ENCODE data around the gene ALG2. TPM values are rescaled to one million over a fixed set of nuclear protein-coding genes. Genes with fewer than 3 reads are reported as not detected.
A peak's percentile ranks its signal among the peaks of the same experiment; 100 is the strongest.

ALG2 gene
- total RNA-seq, 1 donor, result 51.8 TPM

GRCh38 chr9:99266255-99267023 lies 44.7 kb upstream of the ALG2 start:
- H3K4me1 ChIP-seq (ENCODE audit: insufficient read depth, low read length), result peaks cover 13% of the 10 kb centered on the region
- no peak overlapping the region for H3K27ac ChIP-seq (ENCODE audit: low read depth, low read length)
- no peaks in the 10 kb centered on the region for H3K36me3 ChIP-seq (ENCODE audit: insufficient read depth, low read length)
- no peaks in the 10 kb centered on the region for H3K79me2 ChIP-seq (ENCODE audit: insufficient read depth, low read length)
- no peaks in the 10 kb centered on the region for H3K9me3 ChIP-seq (ENCODE audit: low read depth, low read length)
- no peak for DNase-seq (ENCODE audit: insufficient read length, low spot score, missing footprints)
- H2AFZ ChIP-seq (ENCODE audit: low read length), result no peak overlapping the region
- H3K4me2 ChIP-seq (ENCODE audit: insufficient read depth, low read length), result peak overlapping the region; percentile 68
- peak overlapping the region; percentile 21 for H3K4me3 ChIP-seq (ENCODE audit: insufficient read depth, low read length)
- TF ChIP-seq, protein P1, sequence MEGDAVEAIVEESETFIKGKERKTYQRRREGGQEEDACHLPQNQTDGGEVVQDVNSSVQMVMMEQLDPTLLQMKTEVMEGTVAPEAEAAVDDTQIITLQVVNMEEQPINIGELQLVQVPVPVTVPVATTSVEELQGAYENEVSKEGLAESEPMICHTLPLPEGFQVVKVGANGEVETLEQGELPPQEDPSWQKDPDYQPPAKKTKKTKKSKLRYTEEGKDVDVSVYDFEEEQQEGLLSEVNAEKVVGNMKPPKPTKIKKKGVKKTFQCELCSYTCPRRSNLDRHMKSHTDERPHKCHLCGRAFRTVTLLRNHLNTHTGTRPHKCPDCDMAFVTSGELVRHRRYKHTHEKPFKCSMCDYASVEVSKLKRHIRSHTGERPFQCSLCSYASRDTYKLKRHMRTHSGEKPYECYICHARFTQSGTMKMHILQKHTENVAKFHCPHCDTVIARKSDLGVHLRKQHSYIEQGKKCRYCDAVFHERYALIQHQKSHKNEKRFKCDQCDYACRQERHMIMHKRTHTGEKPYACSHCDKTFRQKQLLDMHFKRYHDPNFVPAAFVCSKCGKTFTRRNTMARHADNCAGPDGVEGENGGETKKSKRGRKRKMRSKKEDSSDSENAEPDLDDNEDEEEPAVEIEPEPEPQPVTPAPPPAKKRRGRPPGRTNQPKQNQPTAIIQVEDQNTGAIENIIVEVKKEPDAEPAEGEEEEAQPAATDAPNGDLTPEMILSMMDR (IDR thresholded peaks at IDR 0.05; ENCODE audit: extremely low read depth, low read depth, low read length), result peak; percentile 93
- H4K20me1 ChIP-seq (ENCODE audit: insufficient read depth, low read length), result no peaks in the 10 kb centered on the region
- H3K27me3 ChIP-seq (ENCODE audit: insufficient read depth, low read length), result no peaks in the 10 kb centered on the region

GRCh38 chr9:99265691-99266090 lies 43.9 kb upstream of the ALG2 start:
- peaks cover 13% of the 10 kb centered on the region for H3K4me1 ChIP-seq (ENCODE audit: insufficient read depth, low read length)
- no peak overlapping the region for H3K4me2 ChIP-seq (ENCODE audit: insufficient read depth, low read length)
- H3K27me3 ChIP-seq (ENCODE audit: insufficient read depth, low read length), result no peaks in the 10 kb centered on the region
- DNase-seq (ENCODE audit: insufficient read length, low spot score, missing footprints), result no peak
- H3K27ac ChIP-seq (ENCODE audit: low read depth, low read length), result no peak overlapping the region
- no peaks in the 10 kb centered on the region for H4K20me1 ChIP-seq (ENCODE audit: insufficient read depth, low read length)
- H3K79me2 ChIP-seq (ENCODE audit: insufficient read depth, low read length), result no peaks in the 10 kb centered on the region
- H3K9me3 ChIP-seq (ENCODE audit: low read depth, low read length), result no peaks in the 10 kb centered on the region
- TF ChIP-seq, protein P1 (IDR thresholded peaks at IDR 0.05; ENCODE audit: extremely low read depth, low read depth, low read length), result no peak
- H2AFZ ChIP-seq (ENCODE audit: low read length), result no peak overlapping the region
- H3K36me3 ChIP-seq (ENCODE audit: insufficient read depth, low read length), result no peaks in the 10 kb centered on the region
- H3K4me3 ChIP-seq (ENCODE audit: insufficient read depth, low read length), result no peak overlapping the region

GRCh38 chr9:99264070-99264680 lies 42.4 kb upstream of the ALG2 start:
- no peaks in the 10 kb centered on the region for H3K36me3 ChIP-seq (ENCODE audit: insufficient read depth, low read length)
- H3K79me2 ChIP-seq (ENCODE audit: insufficient read depth, low read length), result no peaks in the 10 kb centered on the region
- no peak overlapping the region for H3K4me2 ChIP-seq (ENCODE audit: insufficient read depth, low read length)
- peaks cover 19% of the 10 kb centered on the region for H3K4me1 ChIP-seq (ENCODE audit: insufficient read depth, low read length)
- H3K27me3 ChIP-seq (ENCODE audit: insufficient read depth, low read length), result no peaks in the 10 kb centered on the region
- no peak for DNase-seq (ENCODE audit: insufficient read length, low spot score, missing footprints)
- no peak overlapping the region for H3K27ac ChIP-seq (ENCODE audit: low read depth, low read length)
- H4K20me1 ChIP-seq (ENCODE audit: insufficient read depth, low read length), result no peaks in the 10 kb centered on the region
- H3K9me3 ChIP-seq (ENCODE audit: low read depth, low read length), result no peaks in the 10 kb centered on the region
- no peak overlapping the region for H3K4me3 ChIP-seq (ENCODE audit: insufficient read depth, low read length)
- H2AFZ ChIP-seq (ENCODE audit: low read length), result no peak overlapping the region
- TF ChIP-seq, protein P1 (IDR thresholded peaks at IDR 0.05; ENCODE audit: extremely low read depth, low read depth, low read length), result peak; percentile 49

GRCh38 chr9:99262949-99263418 lies 41.2 kb upstream of the ALG2 start:
- Histone ChIP-seq H3K36me3 (ENCODE audit: insufficient read depth, low read length) (no peaks in the 10 kb centered on the region), H3K4me3 (ENCODE audit: insufficient read depth, low read length) (no peak overlapping the region), H4K20me1 (ENCODE audit: insufficient read depth, low read length) (no peaks in the 10 kb centered on the region), H3K4me2 (ENCODE audit: insufficient read depth, low read length) (no peak overlapping the region), H3K9me3 (ENCODE audit: low read depth, low read length) (no peaks in the 10 kb centered on the region), H3K27me3 (ENCODE audit: insufficient read depth, low read length) (no peaks in the 10 kb centered on the region), H2AFZ (ENCODE audit: low read length) (no peak overlapping the region), H3K27ac (ENCODE audit: low read depth, low read length) (no peak overlapping the region), H3K4me1 (ENCODE audit: insufficient read depth, low read length) (peaks cover 15% of the 10 kb centered on the region), H3K79me2 (ENCODE audit: insufficient read depth, low read length) (no peaks in the 10 kb centered on the region)
- TF ChIP-seq, protein P1 (IDR thresholded peaks at IDR 0.05; ENCODE audit: extremely low read depth, low read depth, low read length), result no peak
- DNase-seq (ENCODE audit: insufficient read length, low spot score, missing footprints), result no peak
